ENCODE measurements around the gene SLC22A7.

Gene SLC22A7

GRCh38 chr6:43303751-43304331 lies 5.8 kb downstream of the SLC22A7 start:
- no peak overlapping the region for H3K4me3 ChIP-seq (replicated peaks; ENCODE audit: low read depth, low read length)
- H3K36me3 ChIP-seq (ENCODE audit: control insufficient read depth, insufficient read depth, low read length): no peaks in the 10 kb centered on the region; the same call in none of the 2 replicates
- TF ChIP-seq, protein P1, sequence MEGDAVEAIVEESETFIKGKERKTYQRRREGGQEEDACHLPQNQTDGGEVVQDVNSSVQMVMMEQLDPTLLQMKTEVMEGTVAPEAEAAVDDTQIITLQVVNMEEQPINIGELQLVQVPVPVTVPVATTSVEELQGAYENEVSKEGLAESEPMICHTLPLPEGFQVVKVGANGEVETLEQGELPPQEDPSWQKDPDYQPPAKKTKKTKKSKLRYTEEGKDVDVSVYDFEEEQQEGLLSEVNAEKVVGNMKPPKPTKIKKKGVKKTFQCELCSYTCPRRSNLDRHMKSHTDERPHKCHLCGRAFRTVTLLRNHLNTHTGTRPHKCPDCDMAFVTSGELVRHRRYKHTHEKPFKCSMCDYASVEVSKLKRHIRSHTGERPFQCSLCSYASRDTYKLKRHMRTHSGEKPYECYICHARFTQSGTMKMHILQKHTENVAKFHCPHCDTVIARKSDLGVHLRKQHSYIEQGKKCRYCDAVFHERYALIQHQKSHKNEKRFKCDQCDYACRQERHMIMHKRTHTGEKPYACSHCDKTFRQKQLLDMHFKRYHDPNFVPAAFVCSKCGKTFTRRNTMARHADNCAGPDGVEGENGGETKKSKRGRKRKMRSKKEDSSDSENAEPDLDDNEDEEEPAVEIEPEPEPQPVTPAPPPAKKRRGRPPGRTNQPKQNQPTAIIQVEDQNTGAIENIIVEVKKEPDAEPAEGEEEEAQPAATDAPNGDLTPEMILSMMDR (IDR thresholded peaks at IDR 0.05; ENCODE audit: insufficient read depth, low read length, poor library complexity, severe bottlenecking): no peak
- H3K27me3 ChIP-seq (replicated peaks; ENCODE audit: control insufficient read depth, insufficient read depth, low read length): no peaks in the 10 kb centered on the region
- no peak for DNase-seq (ENCODE audit: extremely low read depth, insufficient read length)

- no peak for DNase-seq (ENCODE audit: extremely low read depth, insufficient read length)
- H3K36me3 ChIP-seq (ENCODE audit: control insufficient read depth, insufficient read depth, low read length): no peaks in the 10 kb centered on the region; the same call in none of the 2 replicates
- H3K27me3 ChIP-seq (replicated peaks; ENCODE audit: control insufficient read depth, insufficient read depth, low read length): no peaks in the 10 kb centered on the region
- H3K4me3 ChIP-seq (replicated peaks; ENCODE audit: low read depth, low read length): no peak overlapping the region
- TF ChIP-seq, protein P1 (IDR thresholded peaks at IDR 0.05; ENCODE audit: insufficient read depth, low read length, poor library complexity, severe bottlenecking): no peak
Measured at GRCh38 chr6:43304361-43304760, 6.3 kb downstream of the SLC22A7 start.

- no peaks in the 10 kb centered on the region; the same call in none of the 2 replicates for H3K36me3 ChIP-seq (ENCODE audit: control insufficient read depth, insufficient read depth, low read length)
- DNase-seq (ENCODE audit: extremely low read depth, insufficient read length): no peak
- TF ChIP-seq, protein P1 (IDR thresholded peaks at IDR 0.05; ENCODE audit: insufficient read depth, low read length, poor library complexity, severe bottlenecking): no peak
- H3K4me3 ChIP-seq (replicated peaks; ENCODE audit: low read depth, low read length): no peak overlapping the region
- H3K27me3 ChIP-seq (replicated peaks; ENCODE audit: control insufficient read depth, insufficient read depth, low read length): no peaks in the 10 kb centered on the region
Measured at GRCh38 chr6:43304882-43305281, 6.8 kb downstream of the SLC22A7 start.

- Histone ChIP-seq H3K4me3 (replicated peaks; ENCODE audit: low read depth, low read length) (no peak overlapping the region), H3K27me3 (replicated peaks; ENCODE audit: control insufficient read depth, insufficient read depth, low read length) (no peaks in the 10 kb centered on the region), H3K36me3 (ENCODE audit: control insufficient read depth, insufficient read depth, low read length) (no peaks in the 10 kb centered on the region; the same call in none of the 2 replicates)
- DNase-seq (ENCODE audit: extremely low read depth, insufficient read length): no peak
- TF ChIP-seq, protein P1 (IDR thresholded peaks at IDR 0.05; ENCODE audit: insufficient read depth, low read length, poor library complexity, severe bottlenecking): no peak
Measured at GRCh38 chr6:43306086-43306485, 8.0 kb downstream of the SLC22A7 start.

- H3K27me3 ChIP-seq (replicated peaks; ENCODE audit: control insufficient read depth, insufficient read depth, low read length): no peaks in the 10 kb centered on the region
- no peak overlapping the region for H3K4me3 ChIP-seq (replicated peaks; ENCODE audit: low read depth, low read length)
- H3K36me3 ChIP-seq (ENCODE audit: control insufficient read depth, insufficient read depth, low read length): no peaks in the 10 kb centered on the region; the same call in none of the 2 replicates
- TF ChIP-seq, protein P1 (IDR thresholded peaks at IDR 0.05; ENCODE audit: insufficient read depth, low read length, poor library complexity, severe bottlenecking): no peak
- DNase-seq (ENCODE audit: extremely low read depth, insufficient read length): no peak
Measured at GRCh38 chr6:43307451-43308100, 9.5 kb downstream of the SLC22A7 start.
